ENCODE measurements around the gene PLCB2.

DNA sequence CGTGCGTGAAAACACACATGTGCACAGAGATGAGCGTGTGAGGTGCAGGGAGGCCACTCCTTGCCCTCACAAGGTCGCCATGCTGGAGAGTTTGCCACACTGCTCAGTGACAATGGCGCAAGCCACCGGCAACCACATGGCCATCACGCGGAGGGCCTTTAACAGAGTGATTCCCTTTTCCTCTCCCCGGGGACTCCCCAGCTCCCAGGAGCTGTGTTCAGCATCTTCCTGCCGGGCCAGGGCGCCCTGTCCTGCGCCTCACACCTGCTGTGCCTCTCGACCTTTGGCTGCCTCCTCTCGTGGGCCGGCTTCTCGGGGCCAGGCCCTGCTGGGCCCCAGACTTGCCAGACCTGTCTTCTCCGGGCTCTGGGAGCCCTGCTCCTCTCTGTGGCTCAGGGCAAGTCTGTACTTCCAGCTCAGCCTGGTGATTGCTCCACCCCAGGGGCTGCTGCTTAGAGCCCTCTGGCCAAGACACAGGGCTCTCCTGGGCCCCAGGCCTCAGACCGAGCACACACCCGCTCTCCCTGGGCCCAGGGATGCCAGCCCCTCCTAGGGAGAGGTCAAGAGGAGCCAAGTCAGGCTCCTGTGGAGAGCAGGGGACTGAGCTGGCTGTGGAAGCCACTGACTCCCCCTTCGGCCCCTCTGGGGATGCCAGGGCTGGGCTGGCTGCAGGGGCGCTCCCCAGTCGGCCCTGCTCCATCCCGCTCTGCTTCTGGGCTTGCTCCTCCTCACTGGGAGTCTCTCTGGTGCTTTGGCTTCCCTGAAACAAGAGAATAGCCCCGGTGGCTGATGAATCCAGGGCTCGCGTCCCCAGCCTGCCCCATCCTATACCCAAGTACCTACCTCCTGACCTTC, 27.4 kb upstream of the PLCB2 start:
- TF ChIP-seq CTCF (IDR thresholded peaks at IDR 0.05): no peak
- TF ChIP-seq, protein P1, sequence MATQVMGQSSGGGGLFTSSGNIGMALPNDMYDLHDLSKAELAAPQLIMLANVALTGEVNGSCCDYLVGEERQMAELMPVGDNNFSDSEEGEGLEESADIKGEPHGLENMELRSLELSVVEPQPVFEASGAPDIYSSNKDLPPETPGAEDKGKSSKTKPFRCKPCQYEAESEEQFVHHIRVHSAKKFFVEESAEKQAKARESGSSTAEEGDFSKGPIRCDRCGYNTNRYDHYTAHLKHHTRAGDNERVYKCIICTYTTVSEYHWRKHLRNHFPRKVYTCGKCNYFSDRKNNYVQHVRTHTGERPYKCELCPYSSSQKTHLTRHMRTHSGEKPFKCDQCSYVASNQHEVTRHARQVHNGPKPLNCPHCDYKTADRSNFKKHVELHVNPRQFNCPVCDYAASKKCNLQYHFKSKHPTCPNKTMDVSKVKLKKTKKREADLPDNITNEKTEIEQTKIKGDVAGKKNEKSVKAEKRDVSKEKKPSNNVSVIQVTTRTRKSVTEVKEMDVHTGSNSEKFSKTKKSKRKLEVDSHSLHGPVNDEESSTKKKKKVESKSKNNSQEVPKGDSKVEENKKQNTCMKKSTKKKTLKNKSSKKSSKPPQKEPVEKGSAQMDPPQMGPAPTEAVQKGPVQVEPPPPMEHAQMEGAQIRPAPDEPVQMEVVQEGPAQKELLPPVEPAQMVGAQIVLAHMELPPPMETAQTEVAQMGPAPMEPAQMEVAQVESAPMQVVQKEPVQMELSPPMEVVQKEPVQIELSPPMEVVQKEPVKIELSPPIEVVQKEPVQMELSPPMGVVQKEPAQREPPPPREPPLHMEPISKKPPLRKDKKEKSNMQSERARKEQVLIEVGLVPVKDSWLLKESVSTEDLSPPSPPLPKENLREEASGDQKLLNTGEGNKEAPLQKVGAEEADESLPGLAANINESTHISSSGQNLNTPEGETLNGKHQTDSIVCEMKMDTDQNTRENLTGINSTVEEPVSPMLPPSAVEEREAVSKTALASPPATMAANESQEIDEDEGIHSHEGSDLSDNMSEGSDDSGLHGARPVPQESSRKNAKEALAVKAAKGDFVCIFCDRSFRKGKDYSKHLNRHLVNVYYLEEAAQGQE (IDR thresholded peaks at IDR 0.05; ENCODE audit: insufficient read depth in 1 of 2, low read depth in 2 of 2, low read length in 1 of 2): no peak
- TF ChIP-seq POLR2AphosphoS5 (IDR thresholded peaks at IDR 0.05; ENCODE audit: low read depth, low read length): no peak
- TF ChIP-seq SIN3A (IDR thresholded peaks at IDR 0.05; ENCODE audit: borderline replicate concordance, insufficient read depth, low read depth, low read length): no peak
- TF ChIP-seq TCF7L2 (IDR thresholded peaks at IDR 0.05; ENCODE audit: low read depth, low read length): no peak

All from Panc1 (cell line).